Stimulated activated CD8-positive, alpha-beta memory T cell treated with anti-CD3 and anti-CD28 coated beads, Interleukin-7, amount 100 ng/mL, for 1 hour (primary cell): ENCODE measurements around the gene SLC31A1.

Experiments used
- DNase-seq, 2 donors: peaks; one replicate each; pipeline ENCODE4 v3.0.0-alpha.2; 2020; ENCODE audit warnings: low read depth in 2 of 2

SLC31A1 gene

DNA sequence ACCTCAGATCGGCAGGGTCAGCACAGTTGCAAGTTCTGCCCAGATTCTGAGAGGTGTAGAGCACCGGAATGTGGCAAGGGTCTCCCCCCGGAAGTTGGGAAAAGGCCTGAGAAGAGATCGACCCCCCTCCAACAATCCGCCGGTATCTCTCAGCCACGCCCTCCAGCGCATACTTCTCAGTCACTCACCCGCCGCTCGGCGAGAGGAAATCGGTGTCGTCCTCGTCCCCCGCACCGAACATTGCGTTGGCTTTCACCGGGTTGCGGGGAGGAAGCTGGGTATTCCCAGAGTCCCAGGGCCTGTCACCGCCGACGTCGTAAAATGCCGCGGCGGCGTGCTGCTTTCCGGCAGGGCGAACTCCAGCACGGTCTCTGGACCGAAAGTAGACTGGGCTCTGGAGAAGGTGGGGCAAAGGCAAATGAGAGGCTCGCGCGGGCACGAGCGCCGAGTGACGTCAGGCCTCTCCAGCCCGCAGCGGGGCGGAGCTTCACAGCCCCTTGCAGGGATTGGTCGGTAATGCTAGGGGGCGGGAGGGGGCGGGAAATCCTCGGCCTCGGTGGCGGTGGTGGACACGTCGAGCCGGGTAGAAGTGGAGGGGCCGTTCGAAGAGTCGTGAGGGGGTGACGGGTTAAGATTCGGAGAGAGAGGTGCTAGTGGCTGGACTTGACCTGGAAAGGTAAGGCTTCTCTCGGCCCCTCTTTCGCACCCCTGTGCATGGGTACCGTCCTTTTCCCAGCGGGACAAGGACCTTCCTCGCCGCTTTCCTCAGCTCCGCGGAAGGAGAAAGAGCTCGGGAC, at the start of gene SLC31A1, which contains the start of gene FKBP15:
SLC31A1 (plus strand) TSS at position 542 of the 797 bp plus-strand sequence. CDS start 34,605 bp downstream, outside the sequence.
FKBP15 (minus strand) TSS at position 275 of the 797 bp plus-strand sequence; CDS start at position 241, 34 bp downstream.
- peak; percentile 91 to 95 for DNase-seq

DNA sequence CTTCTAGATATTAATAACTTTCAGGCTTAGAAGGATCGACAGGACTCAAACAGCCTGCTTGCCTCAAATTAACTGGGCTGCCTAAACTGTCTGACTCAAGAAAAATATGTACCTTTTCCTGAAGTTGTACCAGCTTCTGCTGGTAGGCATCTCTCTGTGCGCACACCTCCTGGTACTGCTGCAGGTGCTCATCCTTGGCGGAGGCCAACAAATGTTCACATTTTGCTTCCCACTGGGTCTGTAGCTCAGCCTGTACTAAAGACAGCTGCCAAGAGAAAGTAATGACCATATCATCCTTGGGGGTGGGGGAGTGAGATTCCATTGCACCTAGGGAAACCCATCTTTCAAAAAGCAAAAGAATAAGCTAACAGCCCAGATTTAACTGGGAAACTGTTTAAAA, 48.0 kb upstream of the SLC31A1 start:
- no peak for DNase-seq

DNA sequence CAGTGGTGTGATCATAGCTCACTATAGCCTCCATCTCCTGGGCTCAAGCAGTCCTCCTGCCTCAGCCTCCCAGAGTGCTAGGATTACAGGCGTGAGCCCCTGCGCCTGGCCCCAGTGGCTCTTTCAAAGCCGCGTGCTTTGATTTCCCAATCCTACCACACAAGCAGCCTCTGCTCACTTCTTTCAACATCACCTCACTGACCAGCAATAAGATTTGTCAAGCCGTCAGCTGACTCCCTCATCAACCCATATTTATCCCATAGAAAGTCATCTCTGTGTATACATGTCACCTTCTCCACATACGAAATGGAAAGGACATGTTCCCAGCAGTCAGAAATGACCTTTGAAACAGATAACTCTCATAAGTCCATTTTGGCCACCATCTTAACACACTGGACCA, 44.5 kb upstream of the SLC31A1 start:
- no peak for DNase-seq

DNA sequence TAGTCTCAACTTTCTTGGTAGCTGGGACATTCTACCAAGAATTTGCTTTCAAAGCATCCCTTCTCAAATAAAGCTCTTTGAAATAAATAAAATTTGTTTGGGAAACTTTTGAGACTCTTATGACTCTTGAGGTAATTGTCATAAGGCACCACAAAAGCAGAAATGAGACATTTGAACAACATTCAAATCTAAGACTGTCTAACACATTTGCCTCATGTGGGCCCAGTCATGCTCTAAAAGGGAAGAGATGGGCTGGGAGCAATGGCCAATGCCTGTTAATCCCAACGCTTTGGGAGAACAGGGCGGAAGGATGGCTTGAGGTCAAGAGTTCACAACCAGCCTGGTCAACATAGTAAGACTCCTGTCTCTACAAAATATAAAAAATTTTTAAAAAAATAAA, 44.1 kb upstream of the SLC31A1 start:
- DNase-seq = no peak

DNA sequence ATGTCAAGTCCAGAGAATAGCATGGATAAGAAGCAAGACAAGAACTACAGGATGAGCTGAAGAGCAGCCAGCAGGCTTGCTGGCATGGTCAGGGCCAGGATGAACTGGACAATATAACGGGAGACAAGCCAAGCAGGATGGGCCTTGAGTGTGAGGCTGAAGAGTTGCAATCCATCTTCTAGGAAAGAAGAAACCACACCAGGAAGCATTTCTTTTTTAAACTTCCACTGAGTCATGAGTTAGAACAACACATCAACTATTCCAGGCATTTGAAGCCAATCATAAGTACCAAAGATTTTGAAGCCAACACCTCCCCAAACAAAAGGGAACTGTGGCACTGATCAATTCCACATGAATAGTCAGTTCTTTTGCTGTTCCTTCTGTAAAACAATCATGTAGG, 43.3 kb upstream of the SLC31A1 start:
- DNase-seq = no peak

DNA sequence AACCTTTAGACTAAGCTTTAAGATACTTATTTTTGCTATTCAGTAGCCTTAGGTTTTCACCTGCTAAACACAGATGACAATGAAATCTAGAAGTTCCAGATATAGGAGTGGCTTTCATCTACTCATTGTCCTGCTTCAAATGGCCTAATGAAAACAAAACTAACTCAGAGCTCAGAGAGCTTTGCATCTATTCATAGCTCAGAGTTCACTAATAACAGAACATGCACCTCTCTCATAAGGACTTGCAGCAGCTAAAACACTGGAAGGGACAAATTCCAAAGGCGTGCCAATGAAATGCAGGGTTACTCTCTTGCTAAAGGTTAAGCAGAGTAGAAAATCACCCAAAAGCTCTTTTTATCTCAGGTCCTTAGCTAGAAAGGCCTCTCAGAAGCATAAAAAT, 41.5 kb upstream of the SLC31A1 start:
- no peak for DNase-seq

DNA sequence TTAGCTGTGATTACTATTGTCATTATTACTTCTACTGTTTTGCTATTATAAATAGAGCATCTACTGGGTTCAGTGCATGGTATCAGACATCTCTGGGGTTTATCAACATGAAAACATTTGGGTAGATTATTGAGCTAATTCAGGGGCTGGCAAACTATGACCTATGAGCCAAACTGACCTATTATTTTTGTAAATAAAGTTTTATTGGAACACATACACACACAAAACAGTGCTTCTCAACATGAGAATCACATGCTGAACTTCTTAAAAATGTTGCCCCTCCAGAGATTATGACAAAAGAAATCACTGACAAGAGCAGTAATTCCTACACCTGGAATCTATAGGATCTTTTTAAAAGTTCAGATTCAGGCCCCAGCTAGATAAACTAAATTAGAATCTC, 40.2 kb upstream of the SLC31A1 start:
- DNase-seq = no peak

DNA sequence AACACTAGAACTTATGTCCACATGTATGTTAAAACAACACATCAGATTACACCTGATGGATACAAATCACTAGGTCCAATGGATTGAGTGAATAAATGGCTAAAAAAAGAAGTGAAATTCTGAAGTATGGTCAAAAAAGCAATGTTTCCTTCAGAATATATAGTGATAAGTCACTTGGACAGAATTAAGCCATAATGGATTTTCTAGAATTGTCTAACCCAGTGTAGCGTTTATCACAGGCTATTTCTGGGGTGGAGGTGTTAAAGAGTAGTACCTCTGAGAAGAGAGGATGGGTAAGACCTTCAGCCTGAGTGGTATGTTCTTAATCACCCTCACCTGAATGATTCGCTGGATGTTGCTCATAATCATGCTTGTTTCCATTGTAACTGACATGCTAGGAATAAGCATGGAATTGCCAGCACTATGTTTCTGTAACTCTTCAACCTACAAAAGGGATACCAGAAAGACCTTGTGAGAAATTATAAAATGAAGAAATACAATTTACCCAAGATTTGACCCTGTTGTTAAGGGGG, 37.3 kb upstream of the SLC31A1 start:
- no peak for DNase-seq

DNA sequence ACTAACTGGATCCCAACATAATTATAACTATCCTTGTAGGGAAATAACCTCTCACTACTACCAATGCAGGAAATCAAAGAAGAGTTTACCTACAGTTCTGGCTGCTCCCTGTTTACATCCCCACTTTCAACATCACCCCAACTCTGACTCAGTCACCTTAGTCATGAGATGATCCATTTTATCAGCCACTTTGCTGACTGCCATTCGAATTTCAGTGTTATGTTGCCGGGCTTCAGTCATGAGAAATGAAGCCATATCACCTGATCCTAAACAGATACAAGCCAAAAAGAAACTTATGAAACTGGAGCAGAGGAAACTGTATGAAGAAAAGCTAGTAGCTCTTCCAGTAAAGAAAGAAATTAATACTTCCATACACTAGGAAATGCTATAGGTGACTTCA, 36.8 kb upstream of the SLC31A1 start:
- no peak for DNase-seq

DNA sequence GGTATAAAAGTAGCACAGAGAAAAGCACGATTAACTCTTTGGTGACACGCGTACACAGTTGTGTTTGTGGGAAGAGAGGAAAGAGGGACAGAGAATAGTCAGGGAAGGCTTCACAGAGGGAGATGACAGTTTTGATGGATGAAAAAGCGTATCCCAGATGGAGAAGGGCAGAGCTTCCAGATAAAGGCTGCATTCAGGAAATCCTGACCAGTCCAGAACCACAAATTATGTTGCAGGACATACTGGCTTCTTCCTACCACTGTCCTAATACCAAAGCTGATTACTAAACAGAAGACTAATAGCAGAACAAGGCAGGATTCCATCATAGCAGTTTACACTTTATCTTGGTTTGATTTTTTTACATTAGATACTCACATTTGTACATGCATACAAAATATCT, 36.1 kb upstream of the SLC31A1 start:
- DNase-seq = no peak

DNA sequence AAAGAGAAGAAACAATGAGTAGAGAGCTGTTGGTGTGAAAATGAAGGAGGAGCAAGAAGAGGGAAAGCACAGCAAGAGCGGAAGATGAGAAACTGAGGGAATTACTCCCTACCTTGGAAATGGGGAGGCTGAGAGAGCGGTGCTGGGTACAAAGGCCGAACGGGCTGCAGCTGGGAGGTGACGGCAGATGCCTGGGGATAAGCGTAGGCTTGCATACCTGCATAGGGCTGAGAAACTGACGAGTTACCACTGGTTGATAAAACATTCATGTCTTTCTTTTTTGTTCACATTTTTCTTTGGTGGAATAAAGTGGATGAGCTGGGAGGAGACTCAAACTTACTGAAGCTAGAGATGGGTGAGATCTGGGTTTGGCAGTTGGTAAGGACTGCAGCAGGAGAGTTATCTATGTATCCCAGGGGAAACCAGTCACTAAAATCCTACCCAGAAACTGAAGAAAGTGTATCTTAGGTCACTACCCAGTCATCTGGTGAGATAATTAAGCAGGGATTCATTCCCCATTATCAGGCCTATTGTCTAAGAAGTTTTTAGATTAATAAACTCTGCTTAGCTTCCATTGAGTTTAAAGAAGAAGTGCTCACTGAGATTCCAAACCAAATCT, 35.1 kb upstream of the SLC31A1 start:
- no peak for DNase-seq

DNA sequence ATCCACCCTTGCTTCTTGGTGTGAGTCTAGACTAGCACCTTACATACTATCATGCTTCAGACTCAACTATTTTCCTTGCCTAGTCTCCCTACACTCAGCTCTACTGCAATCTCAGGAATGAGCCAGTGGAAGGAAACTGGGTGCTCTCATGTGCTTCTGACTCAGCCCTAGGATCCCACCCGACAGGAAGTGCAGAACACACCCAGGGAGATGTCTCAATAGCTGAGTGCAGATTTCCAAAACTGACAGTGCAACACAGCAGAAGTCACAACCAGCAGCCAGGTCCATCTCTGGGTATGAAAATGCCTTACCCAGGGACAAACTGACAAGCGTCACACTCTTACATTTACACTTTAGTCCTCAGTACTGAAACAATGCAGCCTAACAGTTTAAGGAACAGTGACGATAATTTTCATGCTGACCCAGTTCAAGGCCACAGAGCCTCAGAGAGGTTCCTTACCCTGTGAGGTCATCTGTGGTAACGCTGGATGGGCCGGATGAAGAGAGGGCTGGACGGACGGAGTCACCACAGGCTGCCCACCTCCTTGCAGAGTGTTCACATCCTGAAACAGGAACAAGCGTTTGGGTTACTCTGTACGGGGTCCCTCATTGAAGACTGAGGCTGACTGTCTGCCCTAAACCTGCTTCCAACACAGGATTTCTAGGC, 33.3 kb upstream of the SLC31A1 start:
- DNase-seq = no peak

DNA sequence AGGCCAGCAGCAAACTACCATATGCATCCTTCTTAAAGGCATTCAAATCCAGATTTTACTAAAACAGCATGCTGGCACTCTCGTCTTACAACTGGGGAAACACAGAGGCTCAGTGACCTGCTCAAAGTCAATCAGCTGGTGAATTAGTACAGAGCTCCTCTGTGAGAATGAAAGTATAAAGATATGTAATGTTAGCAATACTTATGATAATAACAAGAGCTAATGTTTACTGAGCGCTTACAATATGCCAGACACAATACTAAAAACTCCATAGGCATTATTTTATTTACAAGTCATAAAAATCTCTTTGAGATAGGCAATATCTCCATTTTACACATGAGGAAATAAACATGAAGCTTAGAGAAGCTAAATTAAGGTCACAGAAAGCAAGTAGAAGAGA, 28.9 kb upstream of the SLC31A1 start:
- DNase-seq = no peak

DNA sequence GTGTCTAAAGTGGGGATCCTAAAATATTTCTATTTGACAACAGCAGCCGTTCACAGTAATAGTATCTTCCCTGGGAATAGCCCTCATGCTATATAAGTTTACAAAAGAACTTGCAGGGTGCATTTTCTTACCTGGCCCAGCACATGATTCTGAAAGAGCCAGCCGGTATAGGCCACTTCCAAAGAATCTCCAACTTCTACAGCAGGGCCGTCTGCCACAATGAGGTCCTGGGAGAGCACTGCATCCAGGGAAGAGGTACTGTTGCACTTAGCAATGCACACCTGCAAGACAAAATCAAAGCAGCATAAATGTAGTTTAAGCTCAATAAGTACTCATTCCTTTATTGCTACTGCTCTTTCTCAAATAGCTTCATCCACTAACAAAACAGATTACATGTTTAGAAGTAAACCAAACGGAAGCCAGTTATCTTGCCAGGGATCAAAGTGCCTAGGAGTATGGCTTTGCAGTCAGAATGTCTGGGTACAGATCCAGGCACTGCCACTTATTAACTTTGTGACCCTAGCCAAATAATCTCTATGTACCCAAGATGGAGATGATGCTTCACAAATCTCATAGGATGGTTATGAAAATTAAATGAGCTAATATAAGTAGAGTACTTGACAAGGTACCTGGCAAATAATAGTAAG, 21.5 kb upstream of the SLC31A1 start:
- no peak for DNase-seq

DNA sequence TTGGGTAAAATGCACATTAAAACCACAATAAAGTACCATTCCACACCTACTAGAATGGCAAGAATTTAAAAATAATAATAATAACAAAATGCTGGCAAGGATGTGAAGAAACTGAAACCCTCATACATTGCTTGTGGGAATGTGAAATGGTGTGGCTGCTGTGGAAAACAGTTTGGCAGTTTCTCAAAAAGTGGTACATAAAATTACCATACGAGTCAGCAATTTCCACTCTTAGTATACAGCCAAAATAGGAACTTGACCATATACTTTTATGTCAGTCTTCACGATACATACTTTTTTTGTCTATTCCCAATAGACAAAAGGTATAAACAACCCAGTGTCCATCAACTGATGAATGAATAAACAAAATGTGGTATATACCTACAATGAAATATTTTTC, 15.9 kb upstream of the SLC31A1 start:
- no peak for DNase-seq

DNA sequence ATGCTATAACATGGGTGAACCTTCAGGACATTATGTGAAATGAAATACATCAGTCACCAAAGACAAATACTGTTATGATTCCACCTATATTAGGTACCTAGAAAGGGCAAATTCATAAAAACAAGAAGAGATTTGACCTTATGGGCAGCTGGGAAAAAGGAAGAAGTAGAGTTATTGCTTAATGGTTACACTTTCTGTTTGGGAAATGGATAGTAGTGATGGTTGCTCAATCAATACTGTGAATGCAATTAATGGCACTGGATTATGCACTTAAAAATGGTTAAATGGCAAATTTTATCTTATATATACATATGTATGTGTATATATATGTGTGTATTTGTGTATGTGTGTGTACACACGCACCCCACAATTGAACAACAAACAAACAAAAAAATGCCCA, 15.5 kb upstream of the SLC31A1 start:
- DNase-seq = no peak

DNA sequence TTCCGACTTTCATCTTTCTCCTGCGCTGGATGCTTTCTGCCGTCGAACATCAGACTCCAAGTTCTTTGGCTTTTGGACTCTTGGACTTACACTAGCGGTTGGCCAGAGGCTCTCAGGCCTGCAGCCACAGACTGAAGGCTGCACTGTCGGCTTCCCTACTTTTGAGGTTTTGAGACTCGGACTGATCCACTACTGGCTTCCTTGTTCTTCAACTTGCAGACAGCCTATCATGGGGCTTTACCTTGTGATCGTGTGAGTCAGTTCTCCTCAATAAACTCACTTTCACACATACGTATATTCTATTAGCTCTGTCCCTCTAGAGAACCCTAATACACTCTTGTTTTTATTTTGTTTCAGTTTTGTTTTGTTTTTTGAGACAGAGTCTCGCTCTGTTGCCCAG, 10.5 kb upstream of the SLC31A1 start:
- DNase-seq = no peak

DNA sequence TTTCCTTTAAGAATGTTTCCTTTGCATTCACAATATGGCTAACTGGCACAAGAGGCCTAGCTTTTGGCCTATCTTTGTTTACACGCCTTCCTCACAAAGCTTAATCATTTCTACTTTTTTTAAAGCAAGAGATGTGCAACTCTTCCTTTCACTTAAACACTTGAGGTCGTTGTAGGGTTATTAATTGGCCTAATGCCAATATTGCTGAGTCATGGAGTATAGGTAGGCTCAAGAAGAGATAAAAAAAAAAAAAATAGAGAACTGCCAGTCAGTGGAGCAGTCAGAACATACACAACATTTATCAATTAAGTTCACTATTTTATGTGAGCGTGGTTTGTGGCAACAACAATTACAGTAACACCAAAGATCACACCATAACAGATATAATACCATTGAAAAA, 6.2 kb upstream of the SLC31A1 start:
- no peak for DNase-seq

DNA sequence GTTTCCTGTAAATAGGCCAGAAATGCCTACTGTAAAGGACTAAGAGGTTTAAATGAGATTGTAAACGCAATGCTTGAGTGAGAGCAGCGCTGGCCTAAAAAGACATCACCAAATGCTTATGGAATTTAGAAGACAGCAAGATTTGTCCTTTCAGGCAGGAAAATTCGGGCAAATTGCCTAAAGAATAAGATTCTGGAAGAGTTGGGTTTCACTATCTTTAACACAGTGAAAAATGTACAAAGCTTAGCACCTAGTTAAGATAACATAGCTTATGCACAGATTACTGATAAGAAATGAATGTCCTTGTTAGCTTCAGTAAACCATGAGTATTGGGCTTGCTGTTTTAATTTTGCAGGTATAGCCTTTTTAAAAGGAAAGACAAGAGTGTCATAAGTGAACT, 4.9 kb upstream of the SLC31A1 start:
- DNase-seq = no peak

DNA sequence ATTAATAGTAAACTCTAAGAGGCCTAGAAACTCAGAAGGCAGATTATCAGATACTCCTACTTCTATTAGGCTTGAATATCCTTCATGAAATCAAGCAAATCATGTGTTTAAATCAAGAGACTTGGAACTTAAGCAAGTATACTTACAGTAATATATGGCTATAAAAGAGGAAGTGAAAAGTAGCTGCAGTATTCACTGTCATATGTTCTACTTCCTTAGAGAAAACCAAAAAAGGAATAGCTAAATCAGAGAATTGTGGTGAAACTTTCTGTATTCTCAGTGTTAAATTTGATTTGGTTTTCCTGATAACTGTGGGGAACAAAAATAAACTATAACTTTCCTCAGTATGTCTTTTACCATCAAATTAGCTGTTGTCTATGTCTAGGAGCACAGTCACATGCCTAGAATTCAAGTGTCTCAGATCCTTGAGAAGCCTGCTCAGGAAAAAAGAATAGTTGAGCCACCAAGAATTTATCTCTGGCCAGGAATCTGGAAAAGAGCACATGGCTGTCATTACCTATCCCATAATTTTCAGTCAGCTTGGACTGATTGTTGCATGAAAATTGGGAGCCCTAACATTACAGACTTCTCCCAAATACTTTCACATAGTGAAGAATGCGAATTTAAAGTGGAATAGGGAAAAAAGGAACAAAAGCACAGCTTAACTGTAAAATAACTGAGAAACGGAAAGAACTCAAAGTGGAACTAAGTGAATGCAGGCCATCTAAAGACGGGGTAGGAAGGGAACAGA, 2.0 kb upstream of the SLC31A1 start:
- no peak for DNase-seq

DNA sequence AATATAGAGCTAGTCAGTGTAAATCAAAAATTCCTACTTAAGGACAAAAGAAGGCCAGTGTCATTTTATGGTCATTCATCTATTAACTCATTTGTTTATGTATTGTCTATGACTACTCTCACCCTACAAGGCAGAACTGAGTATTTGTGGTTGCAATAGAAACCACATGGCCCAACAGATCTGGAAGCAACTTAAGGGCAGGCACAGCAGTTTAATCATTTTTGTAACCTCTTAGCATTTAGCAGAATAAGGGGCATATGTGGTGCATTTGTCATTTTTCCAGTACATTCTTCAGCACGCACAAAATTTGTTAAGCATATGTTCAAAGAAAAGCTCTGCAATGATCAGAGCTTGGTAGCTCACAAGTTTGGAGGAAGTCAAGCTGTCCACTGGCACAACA, 1.4 kb upstream of the SLC31A1 start:
- no peak for DNase-seq
